Measurements from ENCODE around the gene SOX6. TPM values are rescaled to one million over a fixed set of nuclear protein-coding genes. Genes with fewer than 3 reads are reported as not detected.

SOX6 gene
- total RNA-seq, 1 donor from 2014 or later = 4.9 TPM

DNA sequence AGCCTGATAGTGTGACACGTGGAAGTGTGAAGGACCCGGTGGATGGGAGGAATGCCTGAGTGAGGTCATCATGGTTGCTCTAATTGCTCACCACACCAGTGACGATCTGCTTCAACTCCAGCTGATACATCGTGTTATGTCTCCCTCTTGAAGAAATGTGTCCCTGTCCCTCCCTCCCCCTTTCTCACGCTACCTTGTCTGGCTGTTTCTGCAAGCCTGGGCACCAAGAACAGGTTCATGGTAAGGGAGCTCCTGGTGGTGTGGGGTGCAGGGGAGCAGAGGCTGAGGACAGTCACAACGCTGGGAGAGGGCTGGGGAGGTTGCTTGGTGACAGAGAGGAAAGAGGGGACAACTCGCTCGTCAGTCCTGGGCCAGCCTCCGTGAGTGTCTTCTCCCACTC is 413.4 kb downstream of the SOX6 start:
- peak in 1 of 2 donors; percentile 67 for DNase-seq (ENCODE audit: extremely low spot score in 2 of 2)
- TF ChIP-seq CTCF (IDR thresholded peaks at IDR 0.05) = no peak
- no peak for TF ChIP-seq POLR2A (IDR thresholded peaks at IDR 0.05)
- no peak for TF ChIP-seq POLR2AphosphoS5 (IDR thresholded peaks at IDR 0.05; ENCODE audit: insufficient read depth in 1 of 2, low read depth in 1 of 2)

GRCh38 chr11:15942126-15942525 is 414.2 kb downstream of the SOX6 start:
- TF ChIP-seq POLR2A (IDR thresholded peaks at IDR 0.05) (no peak), POLR2AphosphoS5 (IDR thresholded peaks at IDR 0.05; ENCODE audit: insufficient read depth in 1 of 2, low read depth in 1 of 2) (no peak), CTCF (IDR thresholded peaks at IDR 0.05) (no peak)
- H3K4me3 ChIP-seq = no peak overlapping the region
- no peaks in the 10 kb centered on the region for H3K9me3 ChIP-seq
- H3K4me1 ChIP-seq = no peaks in the 10 kb centered on the region
- DNase-seq (ENCODE audit: extremely low spot score in 2 of 2) = peak in 1 of 2 donors; percentile 62
- H3K36me3 ChIP-seq = no peaks in the 10 kb centered on the region
- H3K27ac ChIP-seq = no peak overlapping the region
- H3K27me3 ChIP-seq = no peaks in the 10 kb centered on the region
- intact Hi-C loops (cut with DNase I) = no loop called here

More for the DNA sequence above, 413.4 kb downstream of the SOX6 start:
- Histone ChIP-seq H3K4me3 (no peak overlapping the region), H3K9me3 (no peaks in the 10 kb centered on the region), H3K36me3 (no peaks in the 10 kb centered on the region), H3K27ac (no peak overlapping the region), H3K27me3 (no peaks in the 10 kb centered on the region), H3K4me1 (no peaks in the 10 kb centered on the region)
- intact Hi-C loops (cut with DNase I) = no loop called here

- TF ChIP-seq POLR2AphosphoS5 (IDR thresholded peaks at IDR 0.05; ENCODE audit: insufficient read depth in 1 of 2, low read depth in 1 of 2) (no peak), POLR2A (IDR thresholded peaks at IDR 0.05) (no peak), CTCF (IDR thresholded peaks at IDR 0.05) (peak in 2 of 3 experiments; percentile 43 to 51)
- intact Hi-C loops (cut with DNase I) = no loop called here
- H3K36me3 ChIP-seq = no peaks in the 10 kb centered on the region
- no peak overlapping the region for H3K27ac ChIP-seq
- no peak overlapping the region for H3K4me3 ChIP-seq
- H3K4me1 ChIP-seq = no peaks in the 10 kb centered on the region
- peak; percentile 55 to 72 for DNase-seq (ENCODE audit: extremely low spot score in 2 of 2)
- H3K27me3 ChIP-seq = no peaks in the 10 kb centered on the region
- H3K9me3 ChIP-seq = no peaks in the 10 kb centered on the region
These were observed 415.1 kb downstream of the SOX6 start for GRCh38 chr11:15941206-15941770.

- no peaks in the 10 kb centered on the region for H3K36me3 ChIP-seq
- no peaks in the 10 kb centered on the region for H3K4me1 ChIP-seq
- TF ChIP-seq POLR2A (IDR thresholded peaks at IDR 0.05) (no peak), CTCF (IDR thresholded peaks at IDR 0.05) (no peak), POLR2AphosphoS5 (IDR thresholded peaks at IDR 0.05; ENCODE audit: insufficient read depth in 1 of 2, low read depth in 1 of 2) (no peak)
- intact Hi-C loops (cut with DNase I) = no loop called here
- H3K27me3 ChIP-seq = no peaks in the 10 kb centered on the region
- DNase-seq (ENCODE audit: extremely low spot score in 2 of 2) = no peak
- H3K27ac ChIP-seq = no peak overlapping the region
- no peak overlapping the region for H3K4me3 ChIP-seq
- H3K9me3 ChIP-seq = no peaks in the 10 kb centered on the region
These were observed 415.7 kb downstream of the SOX6 start for GRCh38 chr11:15940462-15941205.

GRCh38 chr11:15938983-15939382 is 417.4 kb downstream of the SOX6 start:
- intact Hi-C loops (cut with DNase I) = no loop called here
- no peak for TF ChIP-seq POLR2AphosphoS5 (IDR thresholded peaks at IDR 0.05; ENCODE audit: insufficient read depth in 1 of 2, low read depth in 1 of 2)
- TF ChIP-seq CTCF (IDR thresholded peaks at IDR 0.05) = no peak
- TF ChIP-seq POLR2A (IDR thresholded peaks at IDR 0.05) = no peak
- Histone ChIP-seq H3K4me1 (no peaks in the 10 kb centered on the region), H3K4me3 (no peak overlapping the region), H3K9me3 (no peaks in the 10 kb centered on the region), H3K27me3 (no peaks in the 10 kb centered on the region), H3K27ac (no peak overlapping the region), H3K36me3 (no peaks in the 10 kb centered on the region)
- DNase-seq (ENCODE audit: extremely low spot score in 2 of 2) = no peak

All from vagina (tissue), 2 donors.